Stimulated activated naive CD8-positive, alpha-beta T cell treated with anti-CD3 and anti-CD28 coated beads, Interleukin-15, Interleukin-2, amounts not matched to agents 100 U/mL and 50 U/mL, for 24 hours (primary cell): ENCODE results near the gene CENPC.
"Not testable (repeated sequence)": the region's sequence is repeated elsewhere in the genome, so short reads cannot be mapped to it uniquely, and the experiment has no call there.

ENCODE experiments used
- ATAC-seq: fragments of 150-1000 bp; cut with Tn5 transposase; one replicate; pipeline ENCODE4 v1.10.0; 2021
- DNase-seq: peaks from one replicate; pipeline ENCODE4 v3.0.0; 2021

CENPC gene

GRCh38 chr4:67466751-67467150 lies 78.6 kb downstream of the CENPC start:
- no peak for ATAC-seq
- DNase-seq: no peak

- DNase-seq: no peak
- ATAC-seq: peak; percentile 32
Observed at GRCh38 chr4:67465763-67466052, 79.6 kb downstream of the CENPC start.

- no peak for ATAC-seq
- no peak for DNase-seq
Observed at GRCh38 chr4:67465032-67465762, 80.1 kb downstream of the CENPC start.

- DNase-seq (no peak), ATAC-seq (no peak)
Observed at GRCh38 chr4:67460574-67460973, 84.7 kb downstream of the CENPC start.

DNA sequence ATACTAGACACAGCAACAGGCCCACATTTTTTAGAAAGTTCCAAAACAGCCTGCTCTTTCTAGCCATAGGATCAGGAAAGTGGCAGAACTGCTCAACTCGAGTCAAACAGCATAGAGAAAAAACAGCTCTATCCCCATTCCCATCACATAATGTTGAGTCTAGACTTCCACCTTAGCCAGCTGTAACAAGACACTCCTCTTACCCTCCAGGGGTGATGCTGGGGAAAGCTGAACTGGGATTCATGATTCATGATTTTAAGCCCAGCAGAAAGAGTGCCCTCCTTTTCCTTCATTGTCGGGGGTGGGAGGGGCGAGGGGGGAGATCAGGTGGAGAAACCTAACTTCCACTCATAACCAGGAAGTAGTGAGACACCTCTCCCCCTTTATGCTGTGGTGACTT lies 86.1 kb downstream of the CENPC start:
- ATAC-seq: no peak
- DNase-seq: no peak

DNA sequence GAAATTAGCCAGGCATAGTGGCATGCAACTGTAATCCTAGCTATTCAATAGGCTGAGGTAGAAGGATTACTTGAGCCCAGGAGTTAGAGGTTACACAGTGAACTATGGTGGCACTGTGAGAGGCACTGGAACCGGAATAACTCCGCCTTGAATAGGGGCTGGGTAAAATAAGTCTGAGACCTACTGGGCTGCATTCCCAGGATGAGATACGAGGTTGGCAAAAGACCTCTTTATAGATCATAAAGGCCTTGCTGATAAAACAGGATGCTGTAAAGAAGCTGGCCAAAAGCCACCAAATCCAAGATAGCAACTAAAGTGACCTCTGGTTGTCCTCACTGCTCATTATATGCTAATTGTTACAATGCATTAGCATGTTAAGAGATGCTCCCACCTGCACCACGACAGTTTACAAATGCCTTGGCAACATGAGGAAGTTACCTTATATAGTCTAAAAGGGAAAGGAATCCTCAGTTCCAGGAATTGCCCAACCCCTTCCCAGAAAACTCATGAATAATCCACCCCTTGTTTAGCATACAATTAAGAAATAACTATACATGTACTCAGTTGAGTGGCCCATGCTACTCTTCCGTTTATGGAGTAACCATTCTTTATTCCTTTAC lies 88.6 kb downstream of the CENPC start:
- ATAC-seq (no peak), DNase-seq (no peak)

DNA sequence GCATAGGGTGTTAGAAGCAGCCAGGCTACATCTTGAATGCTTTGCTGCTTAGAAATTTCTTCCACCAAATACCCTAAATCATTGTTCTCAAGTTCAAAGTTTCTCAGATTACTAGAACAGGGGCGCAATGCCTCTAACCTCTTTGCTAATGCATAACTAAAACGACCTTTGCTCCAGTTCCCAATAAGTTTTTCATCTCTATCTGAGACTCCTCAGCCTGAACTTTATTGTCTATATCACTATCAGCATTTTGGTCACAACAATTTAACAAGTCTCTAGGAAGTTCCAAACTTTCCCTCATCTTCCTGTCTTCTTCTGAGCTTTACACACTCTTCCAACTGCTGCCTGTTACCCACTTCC lies 92.5 kb downstream of the CENPC start:
- not testable (repeated sequence) for ATAC-seq, DNase-seq

DNA sequence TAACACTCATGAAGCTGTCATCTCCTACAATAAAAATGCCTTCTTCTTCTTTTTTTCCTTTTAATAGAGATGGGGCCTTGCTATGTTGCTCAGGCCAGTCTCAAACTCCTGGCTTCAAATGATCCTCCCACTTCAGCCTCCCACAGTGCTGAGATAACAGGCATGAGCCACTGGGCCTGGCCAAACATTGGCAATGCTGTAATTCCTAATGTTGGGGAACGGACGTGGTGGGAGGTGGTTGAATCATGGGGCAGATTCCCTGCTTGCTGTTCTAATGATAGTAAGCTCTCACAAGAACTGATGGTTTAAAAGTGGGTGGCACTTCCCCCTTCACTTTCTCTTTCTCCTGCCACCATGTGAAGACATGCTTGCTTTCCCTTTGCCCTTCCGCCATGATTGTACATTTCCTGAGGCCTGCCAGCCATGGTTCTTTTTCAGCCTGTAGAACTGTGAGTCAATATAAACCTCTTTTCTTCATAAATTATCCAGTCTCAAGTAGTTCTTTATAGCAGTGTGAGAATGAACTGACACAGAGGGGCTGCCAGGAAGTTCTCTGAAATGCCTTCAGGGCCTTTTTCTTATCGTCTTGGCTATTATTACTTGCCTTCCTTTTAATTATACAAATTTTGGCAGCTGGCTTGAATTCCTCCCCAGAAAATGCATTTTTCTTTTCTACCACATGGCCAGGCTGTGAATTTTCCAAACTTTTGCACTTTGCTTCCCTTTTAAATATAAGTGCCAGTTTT lies 93.0 kb downstream of the CENPC start:
- ATAC-seq (no peak), DNase-seq (no peak)

- no peak for ATAC-seq
- no peak for DNase-seq
Observed at GRCh38 chr4:67451464-67451863, 93.8 kb downstream of the CENPC start.

DNA sequence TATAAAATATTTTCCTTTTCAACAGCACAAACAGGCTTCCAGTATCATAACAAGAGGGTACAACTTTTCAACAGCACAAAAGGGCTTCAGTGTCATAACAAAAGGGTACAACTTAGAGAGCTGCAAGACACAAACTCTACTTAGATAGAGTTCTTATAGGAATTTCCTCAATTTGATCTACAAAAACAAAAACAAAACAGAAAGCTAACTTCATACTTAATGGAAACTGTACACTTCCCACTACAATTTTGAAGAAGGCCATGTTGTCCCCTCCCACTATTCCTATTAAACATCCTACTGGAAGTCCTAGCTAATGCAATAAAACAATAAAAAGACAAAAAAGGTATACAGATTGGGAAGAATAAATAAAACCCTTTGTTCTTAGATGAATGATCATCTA lies 96.7 kb downstream of the CENPC start:
- ATAC-seq (no peak), DNase-seq (no peak)

- ATAC-seq (no peak), DNase-seq (no peak)
Observed at GRCh38 chr4:67447873-67448272, 97.4 kb downstream of the CENPC start.

GRCh38 chr4:67446811-67447210 lies 98.5 kb downstream of the CENPC start:
- ATAC-seq: no peak

GRCh38 chr4:67445881-67446280 lies 99.4 kb downstream of the CENPC start:
- DNase-seq: not testable (repeated sequence)

More at GRCh38 chr4:67446811-67447210, 98.5 kb downstream of the CENPC start:
- no peak for DNase-seq

GRCh38 chr4:67438975-67439374 lies 106.3 kb downstream of the CENPC start:
- DNase-seq: no peak
- ATAC-seq: no peak

More at GRCh38 chr4:67445881-67446280, 99.4 kb downstream of the CENPC start:
- not testable (repeated sequence) for ATAC-seq

- DNase-seq (no peak), ATAC-seq (no peak)
Observed at GRCh38 chr4:67437974-67438713, 107.2 kb downstream of the CENPC start.

DNA sequence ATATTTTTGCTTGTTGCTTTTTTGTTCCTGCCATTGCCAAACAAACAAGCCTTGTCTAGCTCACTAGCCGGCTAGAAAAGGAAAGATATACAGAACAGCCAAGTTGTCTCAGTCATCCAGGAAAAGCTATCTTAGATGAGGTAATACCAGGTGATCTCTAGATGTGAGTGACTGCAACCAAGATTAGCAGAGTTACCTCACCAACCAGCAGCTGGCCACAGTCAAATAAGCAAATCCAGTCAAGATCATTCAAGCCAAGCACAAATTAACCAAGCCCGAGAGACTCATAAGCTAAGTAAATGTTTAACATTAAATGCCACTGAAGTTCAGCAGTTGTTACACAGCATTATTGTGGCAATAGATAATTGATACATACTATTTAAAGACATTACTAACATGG lies 108.6 kb downstream of the CENPC start:
- ATAC-seq: no peak
- no peak for DNase-seq

- ATAC-seq (no peak), DNase-seq (no peak)
Observed at GRCh38 chr4:67430989-67431388, 114.3 kb downstream of the CENPC start.

- ATAC-seq: no peak
- no peak for DNase-seq
Observed at GRCh38 chr4:67428819-67429218, 116.5 kb downstream of the CENPC start.
